ENCODE results near the gene HSDL2.
"Not testable (repeated sequence)": the region's sequence is repeated elsewhere in the genome, so short reads cannot be mapped to it uniquely, and the experiment has no call there.

Gene HSDL2

GRCh38 chr9:112384219-112384618 lies 4.3 kb downstream of the HSDL2 start:
- no peak for TF ChIP-seq CTCF (IDR thresholded peaks at IDR 0.05; ENCODE audit: low read depth, low read length)
- H3K4me3 ChIP-seq (ENCODE audit: low read depth, low read length), result no peak overlapping the region

GRCh38 chr9:112384690-112385089 lies 4.8 kb downstream of the HSDL2 start:
- TF ChIP-seq CTCF (IDR thresholded peaks at IDR 0.05; ENCODE audit: low read depth, low read length), result no peak
- no peak overlapping the region for H3K4me3 ChIP-seq (ENCODE audit: low read depth, low read length)

GRCh38 chr9:112387115-112387514 lies 7.2 kb downstream of the HSDL2 start:
- TF ChIP-seq CTCF (IDR thresholded peaks at IDR 0.05; ENCODE audit: low read depth, low read length), result no peak
- no peak overlapping the region for H3K4me3 ChIP-seq (ENCODE audit: low read depth, low read length)

- not testable (repeated sequence) for H3K4me3 ChIP-seq (ENCODE audit: low read depth, low read length)
Observed at GRCh38 chr9:112389897-112390296, 10.0 kb downstream of the HSDL2 start.

- not testable (repeated sequence) for H3K4me3 ChIP-seq (ENCODE audit: low read depth, low read length)
Observed at GRCh38 chr9:112391936-112392560, 12.1 kb downstream of the HSDL2 start.

GRCh38 chr9:112393146-112393545 lies 13.2 kb downstream of the HSDL2 start:
- not testable (repeated sequence) for H3K4me3 ChIP-seq (ENCODE audit: low read depth, low read length)

- TF ChIP-seq CTCF (IDR thresholded peaks at IDR 0.05; ENCODE audit: low read depth, low read length), result no peak
- H3K4me3 ChIP-seq (ENCODE audit: low read depth, low read length), result no peak overlapping the region
Observed at GRCh38 chr9:112396416-112396815, 16.5 kb downstream of the HSDL2 start.

- no peak for TF ChIP-seq CTCF (IDR thresholded peaks at IDR 0.05; ENCODE audit: low read depth, low read length)
Observed at GRCh38 chr9:112396872-112397271, 17.0 kb downstream of the HSDL2 start.

GRCh38 chr9:112401175-112401815 lies 21.4 kb downstream of the HSDL2 start:
- no peak for TF ChIP-seq CTCF (IDR thresholded peaks at IDR 0.05; ENCODE audit: low read depth, low read length)
- no peak overlapping the region for H3K4me3 ChIP-seq (ENCODE audit: low read depth, low read length)

More at GRCh38 chr9:112396872-112397271, 17.0 kb downstream of the HSDL2 start:
- no peak overlapping the region for H3K4me3 ChIP-seq (ENCODE audit: low read depth, low read length)

Data from WI38 (cell line).